ENCODE data around the gene ZNF547. TPM values are rescaled to one million over a fixed set of nuclear protein-coding genes. Genes with fewer than 3 reads are reported as not detected.

The ZNF547 gene
- total RNA-seq, 4 donors from 2014 or later: 1.9 to 2.6 (median 2.6) TPM

- DNase-seq (ENCODE audit: low spot score) (peak; percentile 72), ATAC-seq (ENCODE audit: low FRiP score) (peak; percentile 99)
- TF ChIP-seq, protein P1, sequence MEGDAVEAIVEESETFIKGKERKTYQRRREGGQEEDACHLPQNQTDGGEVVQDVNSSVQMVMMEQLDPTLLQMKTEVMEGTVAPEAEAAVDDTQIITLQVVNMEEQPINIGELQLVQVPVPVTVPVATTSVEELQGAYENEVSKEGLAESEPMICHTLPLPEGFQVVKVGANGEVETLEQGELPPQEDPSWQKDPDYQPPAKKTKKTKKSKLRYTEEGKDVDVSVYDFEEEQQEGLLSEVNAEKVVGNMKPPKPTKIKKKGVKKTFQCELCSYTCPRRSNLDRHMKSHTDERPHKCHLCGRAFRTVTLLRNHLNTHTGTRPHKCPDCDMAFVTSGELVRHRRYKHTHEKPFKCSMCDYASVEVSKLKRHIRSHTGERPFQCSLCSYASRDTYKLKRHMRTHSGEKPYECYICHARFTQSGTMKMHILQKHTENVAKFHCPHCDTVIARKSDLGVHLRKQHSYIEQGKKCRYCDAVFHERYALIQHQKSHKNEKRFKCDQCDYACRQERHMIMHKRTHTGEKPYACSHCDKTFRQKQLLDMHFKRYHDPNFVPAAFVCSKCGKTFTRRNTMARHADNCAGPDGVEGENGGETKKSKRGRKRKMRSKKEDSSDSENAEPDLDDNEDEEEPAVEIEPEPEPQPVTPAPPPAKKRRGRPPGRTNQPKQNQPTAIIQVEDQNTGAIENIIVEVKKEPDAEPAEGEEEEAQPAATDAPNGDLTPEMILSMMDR (IDR thresholded peaks at IDR 0.05): no peak
These were observed 12.2 kb upstream of the ZNF547 start, which contains the start of gene ZNF304 for GRCh38 chr19:57350877-57351805. Gene ZNF304, plus strand, starts transcription at chr19:57351271. Its CDS starts 394 bp downstream, at chr19:57351665.

- ATAC-seq (ENCODE audit: low FRiP score) (no peak), DNase-seq (ENCODE audit: low spot score) (no peak)
- TF ChIP-seq, protein P1 (IDR thresholded peaks at IDR 0.05): no peak
These were observed 11.5 kb upstream of the ZNF547 start for GRCh38 chr19:57351867-57352266.

- TF ChIP-seq, protein P1 (IDR thresholded peaks at IDR 0.05): no peak
- DNase-seq (ENCODE audit: low spot score): no peak
- no peak for ATAC-seq (ENCODE audit: low FRiP score)
These were observed 7.4 kb upstream of the ZNF547 start for GRCh38 chr19:57355916-57356315.

DNA sequence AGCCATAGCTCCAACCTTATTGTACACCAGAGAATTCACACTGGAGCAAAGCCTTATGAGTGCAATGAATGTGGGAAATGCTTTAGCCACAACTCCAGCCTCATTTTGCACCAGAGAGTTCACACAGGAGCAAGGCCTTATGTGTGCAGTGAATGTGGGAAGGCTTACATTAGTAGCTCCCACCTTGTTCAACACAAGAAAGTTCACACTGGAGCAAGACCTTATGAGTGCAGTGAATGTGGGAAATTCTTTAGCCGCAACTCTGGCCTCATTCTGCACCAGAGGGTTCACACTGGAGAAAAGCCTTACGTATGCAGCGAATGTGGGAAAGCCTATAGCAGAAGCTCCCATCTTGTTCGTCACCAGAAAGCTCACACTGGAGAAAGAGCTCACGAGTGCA is 5.9 kb upstream of the ZNF547 start:
- DNase-seq (ENCODE audit: low spot score): no peak
- TF ChIP-seq, protein P1 (IDR thresholded peaks at IDR 0.05): no peak
- ATAC-seq (ENCODE audit: low FRiP score): no peak

DNA sequence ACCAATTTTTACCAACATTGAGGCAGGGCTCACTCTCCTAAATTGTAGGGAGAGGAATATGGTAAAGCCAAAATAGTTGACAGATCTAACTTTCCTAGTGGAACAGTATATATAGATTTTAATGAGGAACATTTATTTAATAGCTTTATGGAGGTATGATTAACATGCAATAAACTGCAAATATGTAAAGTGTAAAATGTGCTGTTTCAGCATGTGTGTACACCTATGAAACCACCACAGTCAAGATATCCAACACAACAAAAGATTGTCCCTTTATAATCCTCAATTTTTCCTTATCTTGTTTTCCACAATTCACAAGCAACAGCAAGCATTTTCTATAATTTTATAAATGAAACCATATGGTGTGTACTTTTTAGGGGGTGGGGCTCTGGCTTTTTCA is 4.1 kb upstream of the ZNF547 start:
- ATAC-seq (ENCODE audit: low FRiP score): no peak
- TF ChIP-seq, protein P1 (IDR thresholded peaks at IDR 0.05): no peak
- DNase-seq (ENCODE audit: low spot score): no peak

DNA sequence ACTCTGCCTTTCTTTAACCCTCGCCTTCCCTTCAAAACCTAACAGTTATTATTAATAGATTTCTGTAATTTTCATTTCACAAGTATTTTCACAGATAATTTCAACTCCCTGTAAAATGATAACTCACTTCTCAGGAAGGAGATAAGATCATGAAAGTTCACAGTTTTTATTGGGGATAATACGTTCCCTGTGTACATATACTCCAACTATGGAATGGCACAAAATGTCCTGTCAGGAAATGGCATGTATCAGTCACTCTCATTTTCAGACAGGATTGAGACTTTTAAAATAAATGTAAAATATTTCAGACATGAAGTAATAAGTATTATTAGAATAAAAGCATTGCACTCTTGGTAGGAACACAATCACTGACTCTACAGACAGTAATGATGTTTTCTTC is 932 bp upstream of the ZNF547 start:
- TF ChIP-seq, protein P1 (IDR thresholded peaks at IDR 0.05): no peak
- ATAC-seq (ENCODE audit: low FRiP score) (no peak), DNase-seq (ENCODE audit: low spot score) (no peak)

Measured in omental fat pad (tissue), 4 donors.